OCI-LY1 (cell line): ENCODE results near the gene F2.

Experiments
- CTCF ChIP-seq: fragments of 200-600 bp; sonication (generic), shearing (Covaris generic); IDR thresholded peaks from 2 replicates; pipeline ENCODE4 v1.5.1; 2017; ENCODE audit warnings: mild to moderate bottlenecking, antibody characterized with exemption, low read length, moderate library complexity, mixed read lengths
- EZH2 ChIP-seq: fragments of 200-600 bp; sonication (generic), shearing (Covaris generic); IDR thresholded peaks from 2 replicates; pipeline ENCODE4 v1.8.0; 2017; ENCODE audit warnings: borderline replicate concordance, mixed run types, mild to moderate bottlenecking, antibody characterized with exemption, low read length, moderate library complexity, mixed read lengths

- TF ChIP-seq CTCF (no peak), EZH2 (no peak)
These were observed 9.6 kb downstream of the F2 start for GRCh38 chr11:46728659-46729040.
